Effector memory CD8-positive, alpha-beta T cell (primary cell): ENCODE results near the gene TRAF3.
"Not testable (repeated sequence)": the region's sequence is repeated elsewhere in the genome, so short reads cannot be mapped to it uniquely, and the experiment has no call there.

ENCODE experiments used
- ATAC-seq: fragments of 150-1000 bp; cut with Tn5 transposase; replicated peaks from 2 replicates; pipeline ENCODE4 v1.10.0; 2021; ENCODE audit warnings: mild to moderate bottlenecking, moderate library complexity
- DNase-seq, 3 experiments: peaks; one replicate each; pipeline ENCODE4 v3.0.0; 2021
- H3K27ac Mint-ChIP-seq, 2 donors: one replicate each; pipeline ENCODE4 v1.8.0; 2022; ENCODE audit warnings: mild to moderate bottlenecking in 2 of 2, mixed read lengths in 2 of 2, moderate library complexity in 2 of 2
- H3K27me3 Mint-ChIP-seq, 2 donors: one replicate each; pipeline ENCODE4 v1.8.0; 2022; ENCODE audit warnings: mixed read lengths in 2 of 2
- H3K36me3 Mint-ChIP-seq: one replicate; pipeline ENCODE4 v1.8.0; 2022; ENCODE audit warnings: mild to moderate bottlenecking, moderate library complexity, mixed read lengths; ENCODE audit not compliant: insufficient read depth
- H3K4me1 Mint-ChIP-seq, 2 donors: one replicate each; pipeline ENCODE4 v1.8.0; 2022; ENCODE audit warnings: low read depth in 2 of 2, mixed read lengths in 2 of 2
- H3K4me3 Mint-ChIP-seq, 2 donors: one replicate each; pipeline ENCODE4 v1.8.0; 2022; ENCODE audit warnings: mild to moderate bottlenecking in 2 of 2, mixed read lengths in 2 of 2, moderate library complexity in 2 of 2
- H3K9me3 Mint-ChIP-seq, 2 donors: one replicate each; pipeline ENCODE4 v1.8.0; 2022; ENCODE audit warnings: mixed read lengths in 2 of 2

Gene TRAF3

DNA sequence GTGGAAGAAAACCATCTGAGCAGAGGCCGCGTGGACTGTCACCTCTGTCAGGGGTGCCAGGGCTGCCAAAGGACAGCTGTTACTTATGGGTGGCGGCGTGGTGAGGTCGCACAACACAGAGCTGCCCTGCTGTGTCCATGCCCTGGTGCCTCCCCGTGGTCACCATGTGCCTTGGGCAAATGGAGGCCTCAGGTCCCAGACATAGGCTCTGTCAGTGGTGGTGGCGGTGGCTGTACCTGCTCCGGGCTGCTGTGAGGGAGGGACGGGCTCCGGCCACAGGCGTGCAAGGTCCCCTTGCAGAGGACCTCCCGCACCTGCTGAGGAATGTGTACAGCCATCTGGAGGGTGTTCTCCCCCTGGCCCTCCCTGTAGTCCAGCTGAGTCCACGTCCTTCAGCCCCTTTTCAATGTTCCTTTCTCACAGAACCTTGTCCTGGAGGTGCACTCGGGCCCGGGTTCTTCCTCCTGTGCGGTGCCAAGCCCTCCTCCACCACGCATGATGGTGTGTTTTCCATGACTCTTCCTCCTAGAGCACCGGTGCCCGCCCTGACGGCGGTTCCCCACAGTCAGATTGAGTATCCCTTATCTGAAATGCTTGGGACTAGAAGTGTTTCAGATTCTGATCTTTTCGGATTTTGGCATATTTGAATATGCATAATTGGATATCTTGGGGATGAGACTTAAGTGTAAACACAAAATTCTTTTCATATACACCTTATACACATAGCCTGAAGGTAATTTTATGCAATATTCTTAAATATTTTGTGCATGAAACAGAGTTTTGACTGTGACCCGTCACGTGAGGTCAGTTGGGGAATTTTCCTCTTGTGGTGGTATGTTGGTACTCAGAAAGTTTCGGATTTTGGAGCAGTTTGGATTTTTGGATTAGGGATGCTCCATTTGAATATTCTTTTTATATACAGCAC, 49.8 kb downstream of the TRAF3 start:
- ATAC-seq (no peak), DNase-seq (no peak)
- Mint-ChIP-seq H3K4me3 (no peak overlapping the region), H3K27me3 (no peaks in the 10 kb centered on the region), H3K36me3 (peaks cover 31% of the 10 kb centered on the region), H3K27ac (peak overlapping the region in 1 of 2 donors; percentile 26), H3K4me1 (peaks cover 53 to 63% of the 10 kb centered on the region in 2 donors), H3K9me3 (no peaks in the 10 kb centered on the region)

DNA sequence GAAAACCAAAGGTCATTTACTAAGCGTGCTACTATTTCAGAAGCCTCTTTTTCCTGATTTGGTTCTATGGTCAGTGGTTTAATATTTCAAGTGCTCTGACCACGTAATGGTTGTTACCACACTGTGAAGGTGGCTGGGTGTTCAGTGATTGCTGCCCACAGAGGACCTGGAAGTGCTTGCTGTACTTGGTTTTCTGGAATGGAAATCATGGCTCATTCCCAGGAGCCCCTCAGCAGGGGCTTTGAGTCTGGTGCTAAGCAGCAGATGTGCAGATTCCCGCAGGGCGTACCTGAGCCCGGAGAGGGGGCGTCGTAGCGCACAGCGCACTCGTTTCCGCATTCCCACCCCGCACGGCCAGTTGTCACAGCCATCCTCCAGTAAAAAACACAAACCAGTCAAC, 50.5 kb downstream of the TRAF3 start:
- no peaks in the 10 kb centered on the region for H3K27me3 Mint-ChIP-seq
- H3K27ac Mint-ChIP-seq, result peak overlapping the region in 1 of 2 donors; percentile 26
- no peak for ATAC-seq

DNA sequence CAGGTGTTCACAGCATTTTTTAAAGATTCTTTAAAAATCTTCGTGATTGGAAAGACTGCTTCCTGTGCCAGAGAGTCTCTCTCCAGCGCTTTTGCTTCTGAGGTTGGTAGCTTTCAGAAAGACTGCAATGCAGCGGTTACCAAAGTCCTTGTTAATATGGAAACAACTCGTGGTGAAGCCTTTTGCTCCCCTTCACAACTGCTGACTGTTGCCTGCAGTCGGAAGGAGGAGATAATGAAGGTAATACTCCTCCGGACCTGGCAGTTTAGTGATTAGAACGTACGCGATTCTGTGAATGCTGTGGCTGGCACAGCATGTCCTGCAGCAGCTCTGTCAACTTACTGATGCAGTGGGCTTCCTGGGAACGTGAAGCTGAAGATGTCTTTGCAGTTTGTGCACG, 50.9 kb downstream of the TRAF3 start:
- peak overlapping the region in 1 of 2 donors; percentile 26 for H3K27ac Mint-ChIP-seq
- H3K27me3 Mint-ChIP-seq, result no peaks in the 10 kb centered on the region
- ATAC-seq (no peak), DNase-seq (no peak)
- H3K4me3 Mint-ChIP-seq, result no peak overlapping the region
- H3K36me3 Mint-ChIP-seq, result peaks cover 29% of the 10 kb centered on the region
- peaks cover 47 to 54% of the 10 kb centered on the region in 2 donors for H3K4me1 Mint-ChIP-seq
- no peaks in the 10 kb centered on the region for H3K9me3 Mint-ChIP-seq

More for the DNA sequence above, 50.5 kb downstream of the TRAF3 start:
- no peak for DNase-seq
- H3K4me1 Mint-ChIP-seq, result peaks cover 49 to 58% of the 10 kb centered on the region in 2 donors
- H3K9me3 Mint-ChIP-seq, result no peaks in the 10 kb centered on the region
- peaks cover 31% of the 10 kb centered on the region for H3K36me3 Mint-ChIP-seq
- no peak overlapping the region for H3K4me3 Mint-ChIP-seq

DNA sequence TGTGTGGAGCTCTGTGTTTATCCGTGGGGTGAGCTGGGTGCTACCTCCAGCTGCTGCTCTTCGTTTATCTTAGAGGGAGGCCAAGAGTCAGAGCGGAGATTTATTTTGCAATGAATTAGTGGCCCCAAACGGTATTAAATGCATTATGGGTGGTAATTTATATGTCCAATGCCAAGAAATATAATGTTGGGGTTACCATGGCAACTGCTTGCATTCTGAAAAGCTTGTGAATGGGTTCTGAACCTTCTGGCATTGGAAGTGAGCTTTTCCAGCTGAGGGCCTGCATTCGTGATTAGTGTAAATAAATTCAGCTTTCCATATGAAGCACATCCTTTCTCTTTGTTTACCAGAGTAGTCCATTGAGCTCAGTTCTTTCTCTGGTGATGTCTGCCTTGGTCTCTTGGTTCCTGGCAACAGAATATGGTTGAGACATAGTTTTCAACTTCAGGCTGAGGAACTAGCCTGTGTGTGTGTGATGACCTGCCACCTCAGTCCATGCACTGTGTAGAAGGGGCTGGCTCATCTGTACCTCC, 51.8 kb downstream of the TRAF3 start:
- Mint-ChIP-seq H3K36me3 (peaks cover 36% of the 10 kb centered on the region), H3K9me3 (no peaks in the 10 kb centered on the region), H3K4me1 (peaks cover 43 to 49% of the 10 kb centered on the region in 2 donors), H3K4me3 (no peak overlapping the region), H3K27me3 (no peaks in the 10 kb centered on the region), H3K27ac (no peak overlapping the region)
- no peak for ATAC-seq
- no peak for DNase-seq

DNA sequence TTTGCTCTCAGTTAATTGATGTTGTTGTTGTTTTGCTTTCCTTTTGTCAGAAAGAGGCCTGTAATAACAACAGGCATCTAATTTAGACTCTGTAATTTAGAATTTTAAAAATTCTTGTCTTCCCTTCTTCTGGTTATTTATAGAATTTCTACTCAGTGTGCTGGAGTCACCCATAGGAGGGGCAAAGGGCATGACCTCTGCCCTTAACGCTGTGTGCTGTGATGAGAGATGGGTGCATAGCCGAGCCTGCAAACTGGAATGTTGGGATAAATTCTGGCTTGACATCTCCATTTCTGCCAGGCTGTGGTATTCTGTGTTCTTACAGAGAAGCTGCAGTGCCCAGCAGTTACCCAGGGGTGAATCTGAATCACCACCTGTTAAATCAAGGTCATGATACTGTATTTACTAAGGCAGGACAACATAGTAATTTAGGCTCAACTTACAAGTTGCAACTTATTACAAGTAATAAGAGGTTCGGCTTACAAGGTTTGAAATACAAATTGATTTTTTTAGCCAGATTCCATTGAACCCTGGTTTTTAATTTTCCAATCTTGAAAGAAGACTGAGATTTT, 53.3 kb downstream of the TRAF3 start:
- ATAC-seq, result no peak
- H3K4me1 Mint-ChIP-seq, result peaks cover 41 to 47% of the 10 kb centered on the region in 2 donors
- H3K9me3 Mint-ChIP-seq, result no peaks in the 10 kb centered on the region
- H3K27me3 Mint-ChIP-seq, result no peaks in the 10 kb centered on the region
- peaks cover 46% of the 10 kb centered on the region for H3K36me3 Mint-ChIP-seq
- peak overlapping the region; percentile 13 to 32 for H3K27ac Mint-ChIP-seq
- no peak for DNase-seq
- H3K4me3 Mint-ChIP-seq, result no peak overlapping the region

DNA sequence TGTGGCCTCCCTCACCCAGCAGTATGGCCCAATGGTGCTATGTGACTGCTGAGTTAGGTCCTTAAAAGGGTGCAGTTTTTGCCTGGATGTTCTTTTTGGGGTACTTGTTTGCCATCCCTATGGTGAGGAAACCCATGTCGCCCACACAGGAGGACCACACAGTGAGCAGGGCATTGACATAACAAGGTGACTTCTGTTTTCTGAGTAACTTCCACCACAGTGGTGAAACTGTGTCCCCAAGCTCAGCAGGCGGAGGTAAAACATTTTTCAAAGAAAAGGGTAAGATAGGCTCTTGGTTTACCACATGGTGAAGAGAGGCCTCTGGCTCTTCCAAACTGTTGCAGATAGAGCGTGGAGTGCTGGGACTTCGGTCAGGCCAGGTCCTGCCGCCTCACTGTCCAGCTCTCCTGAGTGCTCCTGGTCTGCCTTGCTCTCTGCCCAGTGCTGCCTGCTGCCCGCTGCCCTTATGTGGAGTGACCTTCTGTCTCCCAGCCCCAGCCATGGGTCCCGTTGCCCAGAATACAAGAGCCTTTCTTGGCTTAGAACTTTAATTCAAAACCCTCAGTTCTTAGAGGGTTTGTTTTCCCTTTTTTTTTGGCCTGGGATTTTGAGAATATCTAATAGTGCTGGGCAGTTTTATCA, 54.0 kb downstream of the TRAF3 start:
- H3K27ac Mint-ChIP-seq, result peak overlapping the region in 1 of 2 donors; percentile 74
- H3K4me3 Mint-ChIP-seq, result no peak overlapping the region
- H3K4me1 Mint-ChIP-seq, result peaks cover 35 to 44% of the 10 kb centered on the region in 2 donors
- ATAC-seq (no peak), DNase-seq (no peak)
- H3K27me3 Mint-ChIP-seq, result no peaks in the 10 kb centered on the region
- H3K36me3 Mint-ChIP-seq, result peaks cover 46% of the 10 kb centered on the region
- H3K9me3 Mint-ChIP-seq, result no peaks in the 10 kb centered on the region

DNA sequence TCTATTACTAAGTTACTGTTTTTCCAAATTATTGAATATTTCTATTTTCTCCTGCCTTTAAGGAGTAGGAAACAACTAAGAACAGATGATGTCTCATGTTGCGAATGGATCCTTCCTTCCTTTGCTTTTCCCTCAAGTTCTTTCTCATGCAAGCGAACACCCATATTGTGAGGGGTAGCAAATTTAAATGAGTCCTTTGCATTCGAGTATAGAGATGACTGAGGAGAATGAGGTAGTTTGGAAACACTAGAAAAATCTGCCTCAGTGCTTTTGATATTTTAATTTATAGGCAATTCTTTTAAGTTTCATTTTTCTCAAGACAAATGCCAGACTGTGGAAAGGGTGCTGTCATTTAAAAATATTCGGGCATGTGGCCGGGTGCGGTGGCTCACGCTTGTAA, 56.1 kb downstream of the TRAF3 start:
- Mint-ChIP-seq H3K27ac (peak overlapping the region; percentile 5 to 38), H3K4me3 (no peak overlapping the region), H3K27me3 (no peaks in the 10 kb centered on the region), H3K4me1 (peaks cover 25 to 35% of the 10 kb centered on the region in 2 donors), H3K9me3 (no peaks in the 10 kb centered on the region), H3K36me3 (peaks cover 51% of the 10 kb centered on the region)
- DNase-seq (no peak), ATAC-seq (no peak)

DNA sequence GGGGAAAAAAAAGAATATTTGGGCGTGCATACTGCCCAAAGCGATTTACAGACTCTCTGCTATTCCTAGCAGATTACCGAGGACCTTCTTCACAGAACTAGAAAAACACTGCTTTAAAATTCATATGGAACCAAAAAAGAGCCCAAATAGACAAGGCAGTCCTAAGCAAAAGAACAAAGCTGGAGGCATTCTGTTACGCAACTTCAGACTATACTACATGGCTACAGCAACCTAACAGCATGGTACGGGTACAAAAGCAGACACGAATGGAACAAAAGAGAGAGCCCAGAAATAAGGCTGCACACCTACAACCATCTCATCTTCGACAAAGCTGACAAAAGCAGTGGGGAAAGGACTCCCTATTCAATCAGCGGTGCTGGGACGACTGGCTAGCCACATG, 56.7 kb downstream of the TRAF3 start:
- Mint-ChIP-seq H3K4me1 (peaks cover 22 to 29% of the 10 kb centered on the region in 2 donors), H3K9me3 (no peaks in the 10 kb centered on the region), H3K27me3 (no peaks in the 10 kb centered on the region), H3K36me3 (peaks cover 50% of the 10 kb centered on the region), H3K4me3 (no peak overlapping the region), H3K27ac (peak overlapping the region; percentile 60 to 63)
- ATAC-seq (no peak), DNase-seq (no peak)

DNA sequence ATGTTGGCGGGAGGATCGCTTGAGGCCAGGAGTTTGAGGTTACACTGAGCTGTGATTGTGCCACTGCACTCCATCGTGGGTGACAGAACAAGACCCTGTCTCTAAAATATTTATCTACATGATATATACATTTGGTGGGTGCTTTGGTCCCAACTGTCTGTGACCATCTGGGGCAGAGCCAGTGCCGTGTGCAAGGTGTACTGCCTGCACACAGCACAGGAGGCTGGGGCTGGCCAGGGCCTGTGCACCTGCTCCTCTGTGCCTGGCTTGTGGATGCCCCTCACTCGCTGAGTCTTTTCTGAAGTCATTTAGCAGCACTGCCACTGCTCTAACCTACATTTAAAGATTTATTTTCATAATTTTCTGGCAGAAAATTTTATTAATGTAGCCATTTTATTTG, 58.7 kb downstream of the TRAF3 start:
- H3K36me3 Mint-ChIP-seq, result peaks cover 45% of the 10 kb centered on the region
- DNase-seq, result no peak
- H3K4me1 Mint-ChIP-seq, result peaks cover 14 to 18% of the 10 kb centered on the region in 2 donors
- no peak for ATAC-seq
- no peak overlapping the region for H3K4me3 Mint-ChIP-seq
- no peaks in the 10 kb centered on the region for H3K9me3 Mint-ChIP-seq
- no peak overlapping the region for H3K27ac Mint-ChIP-seq
- H3K27me3 Mint-ChIP-seq, result no peaks in the 10 kb centered on the region

DNA sequence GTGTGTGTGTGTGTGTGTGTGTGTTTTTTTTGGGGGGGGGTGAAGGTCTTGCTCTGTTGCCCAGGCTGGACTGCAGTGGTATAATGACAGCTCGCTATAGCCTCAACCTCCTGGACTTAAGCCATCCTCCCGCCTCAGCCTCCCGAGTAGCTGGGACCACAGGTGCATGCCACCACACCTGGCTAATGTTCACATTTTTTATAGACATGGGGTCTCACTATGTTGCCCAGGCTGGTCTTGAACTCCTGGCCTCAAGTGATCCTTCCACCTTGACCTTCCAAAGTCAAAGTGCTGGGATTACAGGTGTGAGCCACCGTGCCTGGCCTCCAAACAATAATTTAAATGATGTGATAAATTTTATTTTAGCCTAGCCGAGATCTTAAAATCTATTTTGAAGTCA, 59.9 kb downstream of the TRAF3 start:
- not testable (repeated sequence) for DNase-seq, H3K9me3 Mint-ChIP-seq, H3K4me3 Mint-ChIP-seq, ATAC-seq, H3K27me3 Mint-ChIP-seq
- H3K27ac Mint-ChIP-seq, result peak overlapping the region; percentile 35 to 53
- peaks cover 8 to 18% of the 10 kb centered on the region in 2 donors for H3K4me1 Mint-ChIP-seq
- H3K36me3 Mint-ChIP-seq, result peaks cover 38% of the 10 kb centered on the region

DNA sequence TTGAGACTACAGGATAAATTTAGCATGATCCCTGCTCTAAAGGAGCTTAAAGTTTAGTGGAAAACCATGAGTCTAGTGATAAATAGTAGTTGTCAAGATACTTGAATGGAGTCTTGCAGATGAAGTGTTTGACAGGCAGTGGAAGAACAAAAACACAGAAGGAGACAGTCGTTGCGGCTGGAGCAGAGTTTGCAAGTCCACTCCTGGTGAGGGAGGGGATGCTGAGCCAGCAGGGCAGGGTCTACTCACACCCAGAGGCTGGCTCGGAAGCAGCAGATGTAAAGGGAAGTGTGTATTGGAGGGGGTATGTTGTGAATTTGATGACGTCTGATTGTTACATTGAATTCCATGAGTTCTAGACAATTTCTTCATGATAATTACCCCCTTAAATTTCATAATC, 61.3 kb downstream of the TRAF3 start:
- ATAC-seq (no peak), DNase-seq (no peak)
- Mint-ChIP-seq H3K27ac (no peak overlapping the region), H3K4me3 (no peak overlapping the region), H3K9me3 (no peaks in the 10 kb centered on the region), H3K4me1 (peaks cover 6 to 18% of the 10 kb centered on the region in 2 donors), H3K27me3 (no peaks in the 10 kb centered on the region), H3K36me3 (peaks cover 37% of the 10 kb centered on the region)

DNA sequence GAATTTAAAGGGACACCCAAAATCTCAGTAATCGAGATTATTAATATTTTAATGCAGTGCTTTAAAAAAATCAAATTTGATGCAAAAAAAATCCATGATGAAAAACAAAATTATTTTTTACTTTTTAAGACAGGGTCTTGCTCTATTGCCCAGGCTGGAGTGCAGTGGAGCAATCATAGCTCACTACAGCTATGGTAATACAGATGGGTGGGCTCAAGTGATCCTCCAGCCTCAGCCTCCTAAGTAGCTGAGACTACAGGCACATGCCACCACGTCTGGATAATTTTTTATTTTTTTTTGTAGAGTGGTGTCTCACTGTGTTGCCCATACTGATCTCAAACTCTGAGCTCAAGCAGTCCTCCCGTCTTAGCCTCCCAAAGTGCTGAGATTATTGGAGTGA, 62.9 kb downstream of the TRAF3 start:
- no peaks in the 10 kb centered on the region for H3K27me3 Mint-ChIP-seq
- peaks cover 22% of the 10 kb centered on the region for H3K36me3 Mint-ChIP-seq
- no peak overlapping the region for H3K27ac Mint-ChIP-seq
- ATAC-seq, result no peak
- no peak overlapping the region for H3K4me3 Mint-ChIP-seq
- DNase-seq, result no peak
- H3K9me3 Mint-ChIP-seq, result no peaks in the 10 kb centered on the region
- H3K4me1 Mint-ChIP-seq, result peaks cover 3 to 11% of the 10 kb centered on the region in 2 donors

DNA sequence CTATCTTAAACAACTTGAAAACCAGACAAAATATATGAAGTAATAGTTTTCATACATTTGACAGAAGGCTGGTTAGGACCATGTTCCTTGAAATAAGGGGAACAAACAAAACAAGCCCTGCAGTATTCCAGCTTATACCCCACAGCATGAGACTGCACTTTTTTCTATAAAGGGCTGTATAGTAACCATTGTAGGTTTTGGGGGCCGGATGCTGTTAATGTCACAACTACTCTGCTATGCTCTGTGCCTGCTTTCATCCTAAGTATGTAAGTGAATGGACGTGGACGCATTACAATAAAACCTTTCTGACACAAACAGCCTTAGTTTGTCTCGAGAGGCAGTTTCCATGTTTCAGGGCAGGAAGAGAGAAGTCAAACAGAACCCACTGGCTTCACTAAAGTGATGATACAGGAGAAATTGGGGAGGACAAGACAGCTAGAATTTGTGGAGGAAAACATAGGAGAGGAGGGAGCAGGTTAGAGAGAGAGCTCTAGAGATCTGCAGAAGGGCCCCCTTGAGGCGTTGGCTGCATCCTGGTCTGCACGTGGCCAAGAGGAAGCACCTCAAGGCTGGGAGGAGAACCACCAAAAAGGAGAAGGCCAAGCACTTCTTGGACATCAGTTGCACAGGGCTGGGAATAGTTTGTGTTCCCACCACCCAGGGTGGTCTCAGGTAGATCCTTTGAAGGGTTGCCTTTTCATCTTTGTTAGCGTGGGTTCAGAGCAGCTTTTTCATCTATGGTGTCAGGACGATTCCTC, 63.7 kb downstream of the TRAF3 start:
- no peak for ATAC-seq
- peaks cover 1 to 7% of the 10 kb centered on the region in 2 donors for H3K4me1 Mint-ChIP-seq
- H3K36me3 Mint-ChIP-seq, result peaks cover 22% of the 10 kb centered on the region
- no peak overlapping the region for H3K4me3 Mint-ChIP-seq
- peak overlapping the region in 1 of 2 donors; percentile 49 for H3K27ac Mint-ChIP-seq
- H3K27me3 Mint-ChIP-seq, result no peaks in the 10 kb centered on the region
- no peak for DNase-seq
- no peaks in the 10 kb centered on the region for H3K9me3 Mint-ChIP-seq
